ENCODE data around the gene INMT.

DNA sequence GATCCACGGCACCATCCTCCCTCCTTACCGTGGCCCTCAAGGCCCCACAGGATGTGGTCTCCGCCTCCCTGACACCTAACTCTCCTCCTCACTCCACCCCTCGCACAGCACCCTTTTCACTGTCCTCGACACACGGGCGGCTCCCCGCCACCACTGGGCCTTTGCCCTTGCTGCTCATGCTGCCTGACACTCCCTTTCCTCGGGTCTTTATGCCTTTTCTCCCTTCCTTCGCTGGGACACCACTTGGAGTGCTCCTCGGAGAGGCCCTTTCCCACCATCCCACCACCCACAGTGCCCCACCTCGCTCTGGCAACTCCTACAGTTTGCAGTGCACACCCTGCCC lies 7.9 kb upstream of the INMT start:
- TF ChIP-seq, protein P1, sequence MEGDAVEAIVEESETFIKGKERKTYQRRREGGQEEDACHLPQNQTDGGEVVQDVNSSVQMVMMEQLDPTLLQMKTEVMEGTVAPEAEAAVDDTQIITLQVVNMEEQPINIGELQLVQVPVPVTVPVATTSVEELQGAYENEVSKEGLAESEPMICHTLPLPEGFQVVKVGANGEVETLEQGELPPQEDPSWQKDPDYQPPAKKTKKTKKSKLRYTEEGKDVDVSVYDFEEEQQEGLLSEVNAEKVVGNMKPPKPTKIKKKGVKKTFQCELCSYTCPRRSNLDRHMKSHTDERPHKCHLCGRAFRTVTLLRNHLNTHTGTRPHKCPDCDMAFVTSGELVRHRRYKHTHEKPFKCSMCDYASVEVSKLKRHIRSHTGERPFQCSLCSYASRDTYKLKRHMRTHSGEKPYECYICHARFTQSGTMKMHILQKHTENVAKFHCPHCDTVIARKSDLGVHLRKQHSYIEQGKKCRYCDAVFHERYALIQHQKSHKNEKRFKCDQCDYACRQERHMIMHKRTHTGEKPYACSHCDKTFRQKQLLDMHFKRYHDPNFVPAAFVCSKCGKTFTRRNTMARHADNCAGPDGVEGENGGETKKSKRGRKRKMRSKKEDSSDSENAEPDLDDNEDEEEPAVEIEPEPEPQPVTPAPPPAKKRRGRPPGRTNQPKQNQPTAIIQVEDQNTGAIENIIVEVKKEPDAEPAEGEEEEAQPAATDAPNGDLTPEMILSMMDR (IDR thresholded peaks at IDR 0.05; ENCODE audit: insufficient read depth, low read length): no peak
- TF ChIP-seq, protein P2, sequence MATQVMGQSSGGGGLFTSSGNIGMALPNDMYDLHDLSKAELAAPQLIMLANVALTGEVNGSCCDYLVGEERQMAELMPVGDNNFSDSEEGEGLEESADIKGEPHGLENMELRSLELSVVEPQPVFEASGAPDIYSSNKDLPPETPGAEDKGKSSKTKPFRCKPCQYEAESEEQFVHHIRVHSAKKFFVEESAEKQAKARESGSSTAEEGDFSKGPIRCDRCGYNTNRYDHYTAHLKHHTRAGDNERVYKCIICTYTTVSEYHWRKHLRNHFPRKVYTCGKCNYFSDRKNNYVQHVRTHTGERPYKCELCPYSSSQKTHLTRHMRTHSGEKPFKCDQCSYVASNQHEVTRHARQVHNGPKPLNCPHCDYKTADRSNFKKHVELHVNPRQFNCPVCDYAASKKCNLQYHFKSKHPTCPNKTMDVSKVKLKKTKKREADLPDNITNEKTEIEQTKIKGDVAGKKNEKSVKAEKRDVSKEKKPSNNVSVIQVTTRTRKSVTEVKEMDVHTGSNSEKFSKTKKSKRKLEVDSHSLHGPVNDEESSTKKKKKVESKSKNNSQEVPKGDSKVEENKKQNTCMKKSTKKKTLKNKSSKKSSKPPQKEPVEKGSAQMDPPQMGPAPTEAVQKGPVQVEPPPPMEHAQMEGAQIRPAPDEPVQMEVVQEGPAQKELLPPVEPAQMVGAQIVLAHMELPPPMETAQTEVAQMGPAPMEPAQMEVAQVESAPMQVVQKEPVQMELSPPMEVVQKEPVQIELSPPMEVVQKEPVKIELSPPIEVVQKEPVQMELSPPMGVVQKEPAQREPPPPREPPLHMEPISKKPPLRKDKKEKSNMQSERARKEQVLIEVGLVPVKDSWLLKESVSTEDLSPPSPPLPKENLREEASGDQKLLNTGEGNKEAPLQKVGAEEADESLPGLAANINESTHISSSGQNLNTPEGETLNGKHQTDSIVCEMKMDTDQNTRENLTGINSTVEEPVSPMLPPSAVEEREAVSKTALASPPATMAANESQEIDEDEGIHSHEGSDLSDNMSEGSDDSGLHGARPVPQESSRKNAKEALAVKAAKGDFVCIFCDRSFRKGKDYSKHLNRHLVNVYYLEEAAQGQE (IDR thresholded peaks at IDR 0.05; ENCODE audit: insufficient replicate concordance, low read depth): no peak
- TF ChIP-seq GABPA (IDR thresholded peaks at IDR 0.05; ENCODE audit: low read depth) (no peak), POLR2AphosphoS5 (IDR thresholded peaks at IDR 0.05; ENCODE audit: low read depth) (no peak)

All from HL-60 (cell line).